ENCODE data around the gene B2M. TPM values are rescaled to one million over a fixed set of nuclear protein-coding genes. Genes with fewer than 3 reads are reported as not detected.
A peak's percentile ranks its signal among the peaks of the same experiment; 100 is the strongest.

Gene B2M
- total and polyA plus RNA-seq, 2 of the 13 experiments (the other 11 are each of a cell fraction or from before 2014, with no cell fraction given), result 784 to 857 TPM

DNA sequence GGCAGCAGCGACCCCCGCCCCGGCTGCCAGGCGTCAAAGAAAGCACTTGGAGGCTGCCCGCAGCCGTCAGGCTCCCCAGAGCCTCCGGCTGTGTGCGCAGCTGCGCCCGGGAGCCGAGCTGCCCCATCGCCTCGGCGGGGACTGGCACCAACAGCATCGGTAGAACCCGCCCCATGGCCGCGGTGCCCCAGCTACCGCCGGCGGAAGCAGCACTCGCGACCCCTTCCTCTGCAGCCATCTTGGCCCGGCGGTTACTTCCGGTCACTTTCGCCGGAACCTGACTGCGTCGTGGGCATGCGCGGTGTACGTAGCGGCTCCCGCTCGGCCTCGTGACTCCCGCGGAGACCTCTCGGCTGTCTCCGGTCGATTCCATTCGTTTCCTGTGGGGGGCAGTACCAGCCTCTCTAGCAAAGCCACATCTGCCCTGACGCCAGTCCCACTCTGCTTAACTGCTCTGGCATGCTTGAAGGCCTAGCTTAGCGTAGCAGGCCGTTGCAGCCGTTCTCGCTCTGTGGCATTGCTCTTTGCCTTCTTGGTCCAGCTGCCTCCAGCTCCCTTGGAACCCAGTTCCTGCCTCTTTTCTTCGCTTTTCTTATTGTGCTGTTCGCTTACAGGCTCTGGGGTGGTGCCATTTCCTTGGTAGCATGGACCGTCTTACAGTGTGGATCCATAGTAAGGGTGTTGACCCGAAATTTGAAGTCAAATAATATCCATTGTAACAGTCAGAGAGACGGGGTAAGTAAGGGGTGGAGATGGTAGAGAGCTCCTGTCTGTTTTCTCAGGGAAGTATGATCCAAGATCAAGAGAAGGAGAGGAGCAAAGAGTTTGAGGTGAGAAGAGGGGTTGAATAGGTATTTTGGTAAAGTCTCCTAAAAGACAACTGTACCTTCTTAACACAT, 47.7 kb upstream of the B2M start, which contains the start of gene SPG11 (continued):
- TF ChIP-seq PREB (CRISPR knock-in tag; IDR thresholded peaks at IDR 0.05), result 0 out of 2 replicates have a peak, but pooled peaks have one; percentile 44
- no peak for TF ChIP-seq ZBTB44 (CRISPR knock-in tag; IDR thresholded peaks at IDR 0.05)
- TF ChIP-seq, protein P1, sequence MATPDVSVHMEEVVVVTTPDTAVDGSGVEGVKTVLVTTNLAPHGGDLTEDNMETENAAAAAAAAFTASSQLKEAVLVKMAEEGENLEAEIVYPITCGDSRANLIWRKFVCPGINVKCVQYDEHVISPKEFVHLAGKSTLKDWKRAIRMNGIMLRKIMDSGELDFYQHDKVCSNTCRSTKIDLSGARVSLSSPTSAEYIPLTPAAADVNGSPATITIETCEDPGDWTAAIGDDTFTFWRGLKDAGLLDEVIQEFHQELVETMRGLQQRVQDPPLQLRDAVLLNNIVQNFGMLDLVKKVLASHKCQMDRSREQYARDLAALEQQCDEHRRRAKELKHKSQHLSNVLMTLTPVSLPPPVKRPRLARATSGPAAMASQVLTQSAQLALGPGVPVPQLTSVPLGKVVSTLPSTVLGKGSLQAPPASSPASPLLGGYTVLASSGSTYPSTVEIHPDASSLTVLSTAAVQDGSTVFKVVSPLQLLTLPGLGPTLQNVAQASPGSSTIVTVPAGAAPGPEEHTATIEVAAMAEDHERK (CRISPR knock-in tag; IDR thresholded peaks at IDR 0.05; ENCODE audit: low read depth), result peak; percentile 29; the same call in 1 of the 2 replicates
- TF ChIP-seq ZNF777 (CRISPR knock-in tag; IDR thresholded peaks at IDR 0.05), result peak; percentile 72
- TF ChIP-seq, protein P2, sequence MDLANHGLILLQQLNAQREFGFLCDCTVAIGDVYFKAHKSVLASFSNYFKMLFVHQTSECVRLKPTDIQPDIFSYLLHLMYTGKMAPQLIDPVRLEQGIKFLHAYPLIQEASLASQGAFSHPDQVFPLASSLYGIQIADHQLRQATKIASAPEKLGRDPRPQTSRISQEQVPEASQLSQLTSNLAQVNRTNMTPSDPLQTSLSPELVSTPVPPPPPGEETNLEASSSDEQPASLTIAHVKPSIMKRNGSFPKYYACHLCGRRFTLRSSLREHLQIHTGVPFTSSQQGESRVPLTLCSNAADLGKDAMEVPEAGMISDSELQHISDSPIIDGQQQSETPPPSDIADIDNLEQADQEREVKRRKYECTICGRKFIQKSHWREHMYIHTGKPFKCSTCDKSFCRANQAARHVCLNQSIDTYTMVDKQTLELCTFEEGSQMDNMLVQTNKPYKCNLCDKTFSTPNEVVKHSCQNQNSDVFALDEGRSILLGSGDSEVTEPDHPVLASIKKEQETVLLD (CRISPR knock-in tag; IDR thresholded peaks at IDR 0.05; ENCODE audit: low read depth), result peak; percentile 70
- TF ChIP-seq ZFP90 (CRISPR knock-in tag; IDR thresholded peaks at IDR 0.05; ENCODE audit: borderline replicate concordance), result peak; percentile 90
- TF ChIP-seq ZNF574 (CRISPR knock-in tag; IDR thresholded peaks at IDR 0.05), result peak; percentile 92
- no peak for TF ChIP-seq ARNT (IDR thresholded peaks at IDR 0.05)
- TF ChIP-seq NCOA5 (CRISPR knock-in tag; IDR thresholded peaks at IDR 0.05), result no peak
- peak; percentile 58; the same call in 1 of the 2 replicates for TF ChIP-seq HINFP (CRISPR knock-in tag; IDR thresholded peaks at IDR 0.05; ENCODE audit: low read depth)
- TF ChIP-seq KDM4B (CRISPR knock-in tag; IDR thresholded peaks at IDR 0.05), result no peak
- no peak for TF ChIP-seq NFYB (CRISPR knock-in tag; IDR thresholded peaks at IDR 0.05)
- peak; percentile 87 for TF ChIP-seq ZNF800 (CRISPR knock-in tag; IDR thresholded peaks at IDR 0.05)
- peak; percentile 79 for TF ChIP-seq HDAC1 (CRISPR knock-in tag; IDR thresholded peaks at IDR 0.05)
- TF ChIP-seq GPN1 (CRISPR knock-in tag; IDR thresholded peaks at IDR 0.05; ENCODE audit: borderline replicate concordance), result no peak
